Prostate gland (tissue), 2 donors: ENCODE results near the gene CREB5.

ENCODE experiments used
- POLR2A ChIP-seq: fragments of 450-650 bp; IDR thresholded peaks from one replicate; pipeline ENCODE4 v1.6.1; 2016; ENCODE audit warnings: antibody characterized with exemption, mild to moderate bottlenecking
- POLR2AphosphoS5 ChIP-seq: sonication (generic); formaldehyde crosslinking; IDR thresholded peaks from one replicate; pipeline ENCODE4 v1.6.1; 2017; ENCODE audit warnings: antibody characterized with exemption
- TF ChIP-seq, protein P1 (sequence below), 4 experiments: fragments of 200-600 bp in 2 of 4; fragments of 450-650 bp in 2 of 4; sonication (generic) in 2 of 4; IDR thresholded peaks; 1 replicate in 3 of 4; 2 replicates in 1 of 4; pipeline ENCODE4 v1.5.1; 2016 to 2019; ENCODE audit warnings: antibody characterized with exemption in 4 of 4, mild to moderate bottlenecking in 2 of 4, moderate library complexity in 2 of 4

DNA sequence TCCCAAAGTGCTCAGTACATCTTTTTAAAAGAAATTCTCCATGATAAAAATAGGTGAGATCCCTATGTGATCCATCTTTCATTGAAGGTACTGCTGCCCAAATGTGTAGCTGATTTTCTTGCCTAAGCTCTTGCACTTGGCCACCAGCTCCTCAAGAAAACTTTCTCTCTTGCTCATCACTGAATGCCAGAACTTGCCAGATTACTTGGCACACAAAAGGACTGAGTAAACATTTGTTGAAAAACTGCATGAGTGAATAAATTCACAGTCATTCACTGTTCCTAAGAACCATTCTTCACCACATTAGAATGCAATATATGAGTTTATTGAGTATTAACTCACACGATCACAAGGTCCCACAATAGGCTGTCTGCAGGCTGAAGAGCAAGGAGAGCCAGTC is 445.9 kb downstream of the CREB5 start:
- TF ChIP-seq, protein P1, sequence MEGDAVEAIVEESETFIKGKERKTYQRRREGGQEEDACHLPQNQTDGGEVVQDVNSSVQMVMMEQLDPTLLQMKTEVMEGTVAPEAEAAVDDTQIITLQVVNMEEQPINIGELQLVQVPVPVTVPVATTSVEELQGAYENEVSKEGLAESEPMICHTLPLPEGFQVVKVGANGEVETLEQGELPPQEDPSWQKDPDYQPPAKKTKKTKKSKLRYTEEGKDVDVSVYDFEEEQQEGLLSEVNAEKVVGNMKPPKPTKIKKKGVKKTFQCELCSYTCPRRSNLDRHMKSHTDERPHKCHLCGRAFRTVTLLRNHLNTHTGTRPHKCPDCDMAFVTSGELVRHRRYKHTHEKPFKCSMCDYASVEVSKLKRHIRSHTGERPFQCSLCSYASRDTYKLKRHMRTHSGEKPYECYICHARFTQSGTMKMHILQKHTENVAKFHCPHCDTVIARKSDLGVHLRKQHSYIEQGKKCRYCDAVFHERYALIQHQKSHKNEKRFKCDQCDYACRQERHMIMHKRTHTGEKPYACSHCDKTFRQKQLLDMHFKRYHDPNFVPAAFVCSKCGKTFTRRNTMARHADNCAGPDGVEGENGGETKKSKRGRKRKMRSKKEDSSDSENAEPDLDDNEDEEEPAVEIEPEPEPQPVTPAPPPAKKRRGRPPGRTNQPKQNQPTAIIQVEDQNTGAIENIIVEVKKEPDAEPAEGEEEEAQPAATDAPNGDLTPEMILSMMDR (IDR thresholded peaks at IDR 0.05): no peak
- TF ChIP-seq POLR2AphosphoS5 (no peak), POLR2A (no peak)
